SK-N-SH treated with all-trans-retinoic acid at 6 μM for 48 hours (cell line): ENCODE measurements around the gene LIN28B.

ENCODE experiments used
- ATAC-seq: fragments of 200-7000 bp; cut with Tn5 transposase; 3 replicates; pipeline ENCODE4 v1.9.1; 2020; ENCODE audit warnings: mild to moderate bottlenecking, moderate library complexity
- ARNTL ChIP-seq: fragments of 450-650 bp; formaldehyde crosslinking; IDR thresholded peaks from 2 replicates; pipeline ENCODE4 v1.5.0; 2020; ENCODE audit warnings: low read depth, mild to moderate bottlenecking, moderate library complexity, borderline replicate concordance
- BACH2 ChIP-seq: fragments of 250-450 bp; sonication (Bioruptor Pico); IDR thresholded peaks from 2 replicates; pipeline ENCODE4 v1.9.0; 2021; ENCODE audit warnings: mild to moderate bottlenecking, borderline replicate concordance
- CSDC2 ChIP-seq: fragments of 250-450 bp; sonication (Bioruptor Pico); IDR thresholded peaks from 2 replicates; pipeline ENCODE4 v1.5.0; 2020; ENCODE audit warnings: mild to moderate bottlenecking, moderate library complexity
- GLIS3 ChIP-seq: fragments of 250-450 bp; sonication (Bioruptor Pico); IDR thresholded peaks from 2 replicates; pipeline ENCODE4 v1.5.0; 2020; ENCODE audit warnings: mild to moderate bottlenecking, moderate library complexity
- ISL1 ChIP-seq: fragments of 250-450 bp; sonication (Bioruptor Pico); IDR thresholded peaks from 2 replicates; pipeline ENCODE4 v2.1.2; 2022; ENCODE audit warnings: mild to moderate bottlenecking, moderate library complexity
- OSR1 ChIP-seq: fragments of 250-450 bp; sonication (Bioruptor Pico); IDR thresholded peaks from 2 replicates; pipeline ENCODE4 v1.8.0; 2022; ENCODE audit warnings: moderate library complexity, mild to moderate bottlenecking, inconsistent platforms
- RARB ChIP-seq: fragments of 250-450 bp; sonication (Bioruptor Pico); IDR thresholded peaks from 2 replicates; pipeline ENCODE4 v1.8.0; 2021; ENCODE audit warnings: mild to moderate bottlenecking, moderate library complexity
- SNAI2 ChIP-seq: fragments of 250-450 bp; sonication (Bioruptor Pico); IDR thresholded peaks from 2 replicates; pipeline ENCODE4 v1.5.0; 2020; ENCODE audit warnings: mild to moderate bottlenecking, moderate library complexity
- TCF4 ChIP-seq: fragments of 250-450 bp; sonication (Bioruptor Pico); IDR thresholded peaks from 2 replicates; pipeline ENCODE4 v1.8.0; 2021; ENCODE audit warnings: mild to moderate bottlenecking, moderate library complexity, borderline replicate concordance
- ZC3H10 ChIP-seq: fragments of 250-450 bp; sonication (Bioruptor Pico); IDR thresholded peaks from 2 replicates; pipeline ENCODE4 v1.5.1; 2021; ENCODE audit warnings: mild to moderate bottlenecking, moderate library complexity
- ZFP30 ChIP-seq: fragments of 450-650 bp; formaldehyde crosslinking; IDR thresholded peaks from 2 replicates; pipeline ENCODE4 v1.5.0; 2022; ENCODE audit warnings: mild to moderate bottlenecking, moderate library complexity
- ZNF565 ChIP-seq: fragments of 450-650 bp; formaldehyde crosslinking; conservative IDR thresholded peaks from 2 replicates; pipeline ENCODE4 v1.5.0; 2020; ENCODE audit warnings: low read depth, mild to moderate bottlenecking, moderate library complexity
- ZNF8 ChIP-seq: fragments of 450-650 bp; formaldehyde crosslinking; IDR thresholded peaks from 2 replicates; pipeline ENCODE4 v1.5.0; 2020; ENCODE audit warnings: mild to moderate bottlenecking, moderate library complexity
- TF ChIP-seq, protein P1 (sequence below): fragments of 250-450 bp; sonication (Bioruptor Pico); IDR thresholded peaks from 2 replicates; pipeline ENCODE4 v1.5.1; 2020; ENCODE audit warnings: low read depth, mild to moderate bottlenecking, moderate library complexity
- TF ChIP-seq, protein P2 (sequence below): fragments of 250-450 bp; sonication (Bioruptor Pico); IDR thresholded peaks from 2 replicates; pipeline ENCODE4 v1.5.1; 2021; ENCODE audit warnings: mild to moderate bottlenecking, moderate library complexity
- TF ChIP-seq, protein P3 (sequence below): fragments of 250-450 bp; sonication (Bioruptor Pico); IDR thresholded peaks from 2 replicates; pipeline ENCODE4 v1.8.0; 2021; ENCODE audit warnings: low read depth, mild to moderate bottlenecking, moderate library complexity, borderline replicate concordance
- TF ChIP-seq, protein P4 (sequence below): fragments of 250-450 bp; sonication (Bioruptor Pico); IDR thresholded peaks from 2 replicates; pipeline ENCODE4 v1.5.0; 2020; ENCODE audit warnings: mild to moderate bottlenecking, moderate library complexity
- TF ChIP-seq, protein P5 (sequence below): fragments of 250-450 bp; sonication (Bioruptor Pico); IDR thresholded peaks from 2 replicates; pipeline ENCODE4 v1.8.0; 2020; ENCODE audit warnings: mild to moderate bottlenecking, moderate library complexity, borderline replicate concordance

LIN28B gene

DNA sequence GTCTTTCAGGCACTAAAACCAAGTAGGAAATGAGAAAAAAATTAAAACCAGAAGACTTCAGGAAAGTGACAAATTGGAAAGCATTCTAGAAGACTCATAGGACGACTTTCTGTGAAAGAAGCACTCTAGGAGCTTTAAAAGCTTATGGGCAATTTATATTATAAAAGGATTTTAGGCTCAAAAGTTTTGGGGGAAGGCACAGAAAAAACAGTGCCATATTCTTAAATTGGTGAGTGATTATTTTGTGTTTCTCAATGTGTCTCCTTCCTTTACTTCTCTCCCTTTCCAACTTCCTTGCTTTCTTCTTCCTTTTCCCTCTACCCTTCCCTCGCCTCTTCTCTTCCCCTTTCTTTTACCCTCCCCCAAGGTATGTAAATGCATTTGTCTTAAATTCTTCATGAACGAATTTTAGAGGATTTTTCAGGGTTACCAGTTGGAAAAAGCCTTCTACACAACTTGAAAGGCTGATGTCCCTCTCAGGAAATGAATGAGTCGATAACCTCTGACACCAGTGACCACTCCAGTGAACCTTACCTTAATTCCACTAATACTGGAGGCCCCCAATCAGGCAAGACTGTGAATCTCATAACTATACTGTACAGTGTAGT lies 2.6 kb upstream of the LIN28B start:
- TF ChIP-seq ZC3H10, result no peak
- TF ChIP-seq, protein P1, sequence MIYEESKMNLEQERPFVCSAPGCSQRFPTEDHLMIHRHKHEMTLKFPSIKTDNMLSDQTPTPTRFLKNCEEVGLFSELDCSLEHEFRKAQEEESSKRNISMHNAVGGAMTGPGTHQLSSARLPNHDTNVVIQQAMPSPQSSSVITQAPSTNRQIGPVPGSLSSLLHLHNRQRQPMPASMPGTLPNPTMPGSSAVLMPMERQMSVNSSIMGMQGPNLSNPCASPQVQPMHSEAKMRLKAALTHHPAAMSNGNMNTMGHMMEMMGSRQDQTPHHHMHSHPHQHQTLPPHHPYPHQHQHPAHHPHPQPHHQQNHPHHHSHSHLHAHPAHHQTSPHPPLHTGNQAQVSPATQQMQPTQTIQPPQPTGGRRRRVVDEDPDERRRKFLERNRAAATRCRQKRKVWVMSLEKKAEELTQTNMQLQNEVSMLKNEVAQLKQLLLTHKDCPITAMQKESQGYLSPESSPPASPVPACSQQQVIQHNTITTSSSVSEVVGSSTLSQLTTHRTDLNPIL, result no peak
- TF ChIP-seq, protein P2, sequence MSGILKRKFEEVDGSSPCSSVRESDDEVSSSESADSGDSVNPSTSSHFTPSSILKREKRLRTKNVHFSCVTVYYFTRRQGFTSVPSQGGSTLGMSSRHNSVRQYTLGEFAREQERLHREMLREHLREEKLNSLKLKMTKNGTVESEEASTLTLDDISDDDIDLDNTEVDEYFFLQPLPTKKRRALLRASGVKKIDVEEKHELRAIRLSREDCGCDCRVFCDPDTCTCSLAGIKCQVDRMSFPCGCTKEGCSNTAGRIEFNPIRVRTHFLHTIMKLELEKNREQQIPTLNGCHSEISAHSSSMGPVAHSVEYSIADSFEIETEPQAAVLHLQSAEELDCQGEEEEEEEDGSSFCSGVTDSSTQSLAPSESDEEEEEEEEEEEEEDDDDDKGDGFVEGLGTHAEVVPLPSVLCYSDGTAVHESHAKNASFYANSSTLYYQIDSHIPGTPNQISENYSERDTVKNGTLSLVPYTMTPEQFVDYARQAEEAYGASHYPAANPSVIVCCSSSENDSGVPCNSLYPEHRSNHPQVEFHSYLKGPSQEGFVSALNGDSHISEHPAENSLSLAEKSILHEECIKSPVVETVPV, result no peak
- TF ChIP-seq, protein P3, sequence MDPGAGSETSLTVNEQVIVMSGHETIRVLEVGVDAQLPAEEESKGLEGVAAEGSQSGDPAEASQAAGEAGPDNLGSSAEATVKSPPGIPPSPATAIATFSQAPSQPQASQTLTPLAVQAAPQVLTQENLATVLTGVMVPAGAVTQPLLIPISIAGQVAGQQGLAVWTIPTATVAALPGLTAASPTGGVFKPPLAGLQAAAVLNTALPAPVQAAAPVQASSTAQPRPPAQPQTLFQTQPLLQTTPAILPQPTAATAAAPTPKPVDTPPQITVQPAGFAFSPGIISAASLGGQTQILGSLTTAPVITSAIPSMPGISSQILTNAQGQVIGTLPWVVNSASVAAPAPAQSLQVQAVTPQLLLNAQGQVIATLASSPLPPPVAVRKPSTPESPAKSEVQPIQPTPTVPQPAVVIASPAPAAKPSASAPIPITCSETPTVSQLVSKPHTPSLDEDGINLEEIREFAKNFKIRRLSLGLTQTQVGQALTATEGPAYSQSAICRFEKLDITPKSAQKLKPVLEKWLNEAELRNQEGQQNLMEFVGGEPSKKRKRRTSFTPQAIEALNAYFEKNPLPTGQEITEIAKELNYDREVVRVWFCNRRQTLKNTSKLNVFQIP (CRISPR knock-in tag), result no peak
- TF ChIP-seq ZNF565 (CRISPR knock-in tag), result no peak
- TF ChIP-seq, protein P4, sequence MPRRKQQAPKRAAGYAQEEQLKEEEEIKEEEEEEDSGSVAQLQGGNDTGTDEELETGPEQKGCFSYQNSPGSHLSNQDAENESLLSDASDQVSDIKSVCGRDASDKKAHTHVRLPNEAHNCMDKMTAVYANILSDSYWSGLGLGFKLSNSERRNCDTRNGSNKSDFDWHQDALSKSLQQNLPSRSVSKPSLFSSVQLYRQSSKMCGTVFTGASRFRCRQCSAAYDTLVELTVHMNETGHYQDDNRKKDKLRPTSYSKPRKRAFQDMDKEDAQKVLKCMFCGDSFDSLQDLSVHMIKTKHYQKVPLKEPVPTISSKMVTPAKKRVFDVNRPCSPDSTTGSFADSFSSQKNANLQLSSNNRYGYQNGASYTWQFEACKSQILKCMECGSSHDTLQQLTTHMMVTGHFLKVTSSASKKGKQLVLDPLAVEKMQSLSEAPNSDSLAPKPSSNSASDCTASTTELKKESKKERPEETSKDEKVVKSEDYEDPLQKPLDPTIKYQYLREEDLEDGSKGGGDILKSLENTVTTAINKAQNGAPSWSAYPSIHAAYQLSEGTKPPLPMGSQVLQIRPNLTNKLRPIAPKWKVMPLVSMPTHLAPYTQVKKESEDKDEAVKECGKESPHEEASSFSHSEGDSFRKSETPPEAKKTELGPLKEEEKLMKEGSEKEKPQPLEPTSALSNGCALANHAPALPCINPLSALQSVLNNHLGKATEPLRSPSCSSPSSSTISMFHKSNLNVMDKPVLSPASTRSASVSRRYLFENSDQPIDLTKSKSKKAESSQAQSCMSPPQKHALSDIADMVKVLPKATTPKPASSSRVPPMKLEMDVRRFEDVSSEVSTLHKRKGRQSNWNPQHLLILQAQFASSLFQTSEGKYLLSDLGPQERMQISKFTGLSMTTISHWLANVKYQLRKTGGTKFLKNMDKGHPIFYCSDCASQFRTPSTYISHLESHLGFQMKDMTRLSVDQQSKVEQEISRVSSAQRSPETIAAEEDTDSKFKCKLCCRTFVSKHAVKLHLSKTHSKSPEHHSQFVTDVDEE (CRISPR knock-in tag), result no peak
- TF ChIP-seq ARNTL (CRISPR knock-in tag), result no peak
- no peak for TF ChIP-seq CSDC2
- no peak for TF ChIP-seq RARB (CRISPR knock-in tag)
- TF ChIP-seq BACH2 (CRISPR knock-in tag), result no peak
- TF ChIP-seq, protein P5, sequence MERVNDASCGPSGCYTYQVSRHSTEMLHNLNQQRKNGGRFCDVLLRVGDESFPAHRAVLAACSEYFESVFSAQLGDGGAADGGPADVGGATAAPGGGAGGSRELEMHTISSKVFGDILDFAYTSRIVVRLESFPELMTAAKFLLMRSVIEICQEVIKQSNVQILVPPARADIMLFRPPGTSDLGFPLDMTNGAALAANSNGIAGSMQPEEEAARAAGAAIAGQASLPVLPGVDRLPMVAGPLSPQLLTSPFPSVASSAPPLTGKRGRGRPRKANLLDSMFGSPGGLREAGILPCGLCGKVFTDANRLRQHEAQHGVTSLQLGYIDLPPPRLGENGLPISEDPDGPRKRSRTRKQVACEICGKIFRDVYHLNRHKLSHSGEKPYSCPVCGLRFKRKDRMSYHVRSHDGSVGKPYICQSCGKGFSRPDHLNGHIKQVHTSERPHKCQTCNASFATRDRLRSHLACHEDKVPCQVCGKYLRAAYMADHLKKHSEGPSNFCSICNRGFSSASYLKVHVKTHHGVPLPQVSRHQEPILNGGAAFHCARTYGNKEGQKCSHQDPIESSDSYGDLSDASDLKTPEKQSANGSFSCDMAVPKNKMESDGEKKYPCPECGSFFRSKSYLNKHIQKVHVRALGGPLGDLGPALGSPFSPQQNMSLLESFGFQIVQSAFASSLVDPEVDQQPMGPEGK (CRISPR knock-in tag), result no peak
- no peak for TF ChIP-seq OSR1
- TF ChIP-seq, all 23 proteins: peak for 0

DNA sequence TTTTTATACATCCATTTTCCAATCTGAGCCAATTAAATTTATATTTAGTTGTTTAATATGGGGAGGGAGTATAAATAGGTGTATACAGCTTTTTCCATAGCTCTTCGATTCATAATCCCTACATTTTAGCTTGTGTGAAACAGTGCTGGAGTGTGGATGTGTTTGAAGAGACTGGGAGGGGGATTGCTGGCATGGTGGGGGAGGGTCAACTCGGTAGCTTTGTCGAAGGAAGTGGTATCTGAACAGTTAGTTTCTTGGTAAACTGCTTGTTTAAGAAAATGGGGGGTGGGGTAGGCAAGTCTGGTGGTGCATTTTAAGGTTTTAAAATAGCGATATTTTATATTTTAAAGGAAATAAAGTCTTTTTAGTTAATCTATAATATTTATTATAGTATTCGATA lies 1.4 kb upstream of the LIN28B start:
- TF ChIP-seq BACH2 (CRISPR knock-in tag) (no peak), TCF4 (no peak), ZNF8 (CRISPR knock-in tag) (no peak), ARNTL (CRISPR knock-in tag) (no peak), SNAI2 (no peak), RARB (CRISPR knock-in tag) (no peak), ISL1 (CRISPR knock-in tag) (no peak), OSR1 (no peak), ZFP30 (CRISPR knock-in tag) (no peak), CSDC2 (no peak), GLIS3 (CRISPR knock-in tag) (no peak)
- TF ChIP-seq, protein P2, result no peak
- ATAC-seq, result no peak

More for the DNA sequence above, 2.6 kb upstream of the LIN28B start:
- no peak for ATAC-seq
